ENCODE data around the gene NRM.

DNA sequence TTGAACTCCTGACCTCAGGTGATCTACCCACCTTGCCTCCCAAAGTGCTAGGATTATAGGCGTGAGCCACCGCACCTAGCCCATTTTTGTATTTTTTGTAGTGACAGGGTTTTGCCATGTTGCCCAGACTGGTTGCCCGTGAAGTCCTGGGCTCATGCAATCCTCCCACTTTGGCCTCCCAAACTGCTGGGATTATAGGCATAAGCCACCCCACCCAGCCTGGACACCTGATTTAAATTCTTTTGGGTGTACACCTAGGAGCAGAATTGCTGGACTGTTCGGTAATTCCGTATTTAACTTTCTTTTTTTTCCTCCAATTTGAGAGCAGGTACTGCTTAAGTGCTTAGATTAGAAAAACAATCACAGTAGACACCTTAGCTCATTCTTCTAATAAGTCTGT is 5.6 kb upstream of the NRM start:
- no peak for TF ChIP-seq POLR2A (IDR thresholded peaks at IDR 0.05)
- TF ChIP-seq, protein P1, sequence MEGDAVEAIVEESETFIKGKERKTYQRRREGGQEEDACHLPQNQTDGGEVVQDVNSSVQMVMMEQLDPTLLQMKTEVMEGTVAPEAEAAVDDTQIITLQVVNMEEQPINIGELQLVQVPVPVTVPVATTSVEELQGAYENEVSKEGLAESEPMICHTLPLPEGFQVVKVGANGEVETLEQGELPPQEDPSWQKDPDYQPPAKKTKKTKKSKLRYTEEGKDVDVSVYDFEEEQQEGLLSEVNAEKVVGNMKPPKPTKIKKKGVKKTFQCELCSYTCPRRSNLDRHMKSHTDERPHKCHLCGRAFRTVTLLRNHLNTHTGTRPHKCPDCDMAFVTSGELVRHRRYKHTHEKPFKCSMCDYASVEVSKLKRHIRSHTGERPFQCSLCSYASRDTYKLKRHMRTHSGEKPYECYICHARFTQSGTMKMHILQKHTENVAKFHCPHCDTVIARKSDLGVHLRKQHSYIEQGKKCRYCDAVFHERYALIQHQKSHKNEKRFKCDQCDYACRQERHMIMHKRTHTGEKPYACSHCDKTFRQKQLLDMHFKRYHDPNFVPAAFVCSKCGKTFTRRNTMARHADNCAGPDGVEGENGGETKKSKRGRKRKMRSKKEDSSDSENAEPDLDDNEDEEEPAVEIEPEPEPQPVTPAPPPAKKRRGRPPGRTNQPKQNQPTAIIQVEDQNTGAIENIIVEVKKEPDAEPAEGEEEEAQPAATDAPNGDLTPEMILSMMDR (IDR thresholded peaks at IDR 0.05) = no peak

Data from body of pancreas (tissue), 4 donors.